Liver (tissue), 9 donors: ENCODE results near the gene TBC1D22B. TPM values are rescaled to one million over a fixed set of nuclear protein-coding genes. Genes with fewer than 3 reads are reported as not detected.

ENCODE experiments used
- DNase-seq: peaks from one replicate; pipeline ENCODE4 v3.0.0-alpha.2; 2017; ENCODE audit warnings: low spot score
- H3K27ac ChIP-seq, 2 donors: one replicate each; pipeline ENCODE4 v1.7.0; 2013; ENCODE audit warnings: inconsistent platforms in 2 of 2, low read length in 2 of 2, control low read depth in 1 of 2, low read depth in 1 of 2, mild to moderate bottlenecking in 1 of 2
- H3K27me3 ChIP-seq, 4 donors: one replicate each; pipeline versions ENCODE4 v1.6.1 to v1.7.0; 2013; ENCODE audit warnings: low read length in 3 of 4, inconsistent platforms in 1 of 4, mild to moderate bottlenecking in 1 of 4, moderate library complexity in 1 of 4; ENCODE audit not compliant: control insufficient read depth in 4 of 4, insufficient read depth in 4 of 4
- H3K36me3 ChIP-seq, 4 donors: one replicate each; pipeline versions ENCODE4 v1.6.1 to v1.7.0; 2013; ENCODE audit warnings: low read length in 3 of 4, mild to moderate bottlenecking in 3 of 4, low read depth in 1 of 4, moderate library complexity in 1 of 4; ENCODE audit not compliant: control insufficient read depth in 4 of 4, insufficient read depth in 3 of 4
- H3K4me1 ChIP-seq, 4 donors: one replicate each; pipeline versions ENCODE4 v1.6.1 to v1.7.0; 2013; ENCODE audit warnings: low read length in 3 of 4, mild to moderate bottlenecking in 3 of 4, moderate library complexity in 1 of 4; ENCODE audit not compliant: control insufficient read depth in 4 of 4, insufficient read depth in 4 of 4
- H3K4me3 ChIP-seq, 3 donors: one replicate each; pipeline versions ENCODE4 v1.6.1 to v1.7.0; 2013; ENCODE audit warnings: low read length in 3 of 3, control low read depth in 1 of 3, low read depth in 1 of 3, mild to moderate bottlenecking in 1 of 3
- H3K9ac ChIP-seq, 2 donors: one replicate each; pipeline ENCODE4 v1.7.0; 2013; ENCODE audit warnings: low read length in 2 of 2, mild to moderate bottlenecking in 2 of 2, moderate library complexity in 2 of 2, control low read depth in 1 of 2, low read depth in 1 of 2
- H3K9me3 ChIP-seq, 4 donors: one replicate each; pipeline versions ENCODE4 v1.6.1 to v1.7.0; 2013; ENCODE audit warnings: low read length in 3 of 4; ENCODE audit not compliant: control insufficient read depth in 4 of 4
- EGR1 ChIP-seq, 2 donors: IDR thresholded peaks; 2 replicates each; pipeline ENCODE4 v1.6.1; 2016 to 2018; ENCODE audit warnings: antibody characterized with exemption in 2 of 2, low read depth in 2 of 2
- FOXA1 ChIP-seq: IDR thresholded peaks from 2 replicates; pipeline ENCODE4 v1.6.1; 2016; ENCODE audit warnings: antibody characterized with exemption
- FOXA2 ChIP-seq: IDR thresholded peaks from 2 replicates; pipeline ENCODE4 v1.6.1; 2016; ENCODE audit warnings: antibody characterized with exemption
- GABPA ChIP-seq, 2 donors: IDR thresholded peaks in 1 of 2; conservative IDR thresholded peaks in 1 of 2; 2 replicates each; pipeline ENCODE4 v1.6.1; 2016; ENCODE audit warnings: antibody characterized with exemption in 2 of 2, mild to moderate bottlenecking in 1 of 2, moderate library complexity in 1 of 2
- HNF4A ChIP-seq, 2 donors: conservative IDR thresholded peaks; 2 replicates each; pipeline ENCODE4 v1.6.1; 2016; ENCODE audit warnings: antibody characterized with exemption in 2 of 2, mild to moderate bottlenecking in 2 of 2
- HNF4G ChIP-seq: IDR thresholded peaks from 2 replicates; pipeline ENCODE4 v1.6.1; 2016; ENCODE audit warnings: antibody characterized with exemption
- JUND ChIP-seq, 2 donors: IDR thresholded peaks; 2 replicates each; pipeline ENCODE4 v1.6.1; 2016; ENCODE audit warnings: antibody characterized with exemption in 2 of 2
- RAD21 ChIP-seq, 2 donors: IDR thresholded peaks; 2 replicates each; pipeline ENCODE4 v1.6.1; 2016; ENCODE audit warnings: antibody characterized with exemption in 2 of 2, mild to moderate bottlenecking in 2 of 2
- RXRA ChIP-seq, 2 donors: IDR thresholded peaks; 2 replicates each; pipeline ENCODE4 v1.6.1; 2017 to 2018; ENCODE audit warnings: antibody characterized with exemption in 2 of 2, mild to moderate bottlenecking in 1 of 2
- SP1 ChIP-seq: IDR thresholded peaks from 2 replicates; pipeline ENCODE4 v1.6.1; 2018; ENCODE audit warnings: antibody characterized with exemption, mild to moderate bottlenecking
- YY1 ChIP-seq: IDR thresholded peaks from 2 replicates; pipeline ENCODE4 v1.6.1; 2016; ENCODE audit warnings: antibody characterized with exemption, mild to moderate bottlenecking
- WGBS: extraction: QIAGEN DNeasy Blood & Tissue Kit; methylation state at CpG from one replicate; pipeline ENCODE4 v1.1.7; 2013; 5-methylcytosine and 5-hydroxymethylcytosine counted together
- polyA plus RNA-seq, 2 donors: library from polyadenylated mRNA; stranded (reverse) in 1 of 2; unstranded in 1 of 2; fragments of 200-250 nt in 1 of 2; fragments of >200 nt in 1 of 2; fragmentation: Nextera tagmentation in 1 of 2; extraction: Ambion mirVana in 1 of 2; gene quantifications; one replicate each; pipeline versions ENCODE4 v1.2.1 to v1.2.3, GENCODE V29; 2013 to 2015
- total RNA-seq, 2 donors: library from RNA; depleted of rRNA; stranded (reverse); fragments of >200 nt; gene quantifications; one replicate each; pipeline ENCODE4 v1.2.3, GENCODE V29; 2014
- TF ChIP-seq, protein P1 (sequence below): IDR thresholded peaks from 2 replicates; pipeline ENCODE4 v1.6.1; 2016; ENCODE audit warnings: antibody characterized with exemption
- TF ChIP-seq, protein P2 (sequence below): fragments of 150-350 bp; IDR thresholded peaks from 2 replicates; pipeline ENCODE4 v1.5.1; 2017; ENCODE audit warnings: improper control_type of control experiment, low read depth, low read length; ENCODE audit not compliant: missing input control
- TF ChIP-seq, protein P3 (sequence below): IDR thresholded peaks from 2 replicates; pipeline ENCODE4 v1.6.1; 2016; ENCODE audit warnings: antibody characterized with exemption
- TF ChIP-seq, protein P4 (sequence below): IDR thresholded peaks from 2 replicates; pipeline ENCODE4 v1.6.1; 2016; ENCODE audit warnings: antibody characterized with exemption, mild to moderate bottlenecking
- TF ChIP-seq, protein P5 (sequence below): IDR thresholded peaks from 2 replicates; pipeline ENCODE4 v1.6.1; 2016; ENCODE audit warnings: antibody characterized with exemption
- donor health status: healthy.
- donor health status: healthy.
- donor health status: healthy.
- donor health status: healthy.
- donor health status: healthy.

Gene TBC1D22B
- total and polyA plus RNA-seq, 4 donors, result 1.4 to 10.7 (median 1.9) TPM

DNA sequence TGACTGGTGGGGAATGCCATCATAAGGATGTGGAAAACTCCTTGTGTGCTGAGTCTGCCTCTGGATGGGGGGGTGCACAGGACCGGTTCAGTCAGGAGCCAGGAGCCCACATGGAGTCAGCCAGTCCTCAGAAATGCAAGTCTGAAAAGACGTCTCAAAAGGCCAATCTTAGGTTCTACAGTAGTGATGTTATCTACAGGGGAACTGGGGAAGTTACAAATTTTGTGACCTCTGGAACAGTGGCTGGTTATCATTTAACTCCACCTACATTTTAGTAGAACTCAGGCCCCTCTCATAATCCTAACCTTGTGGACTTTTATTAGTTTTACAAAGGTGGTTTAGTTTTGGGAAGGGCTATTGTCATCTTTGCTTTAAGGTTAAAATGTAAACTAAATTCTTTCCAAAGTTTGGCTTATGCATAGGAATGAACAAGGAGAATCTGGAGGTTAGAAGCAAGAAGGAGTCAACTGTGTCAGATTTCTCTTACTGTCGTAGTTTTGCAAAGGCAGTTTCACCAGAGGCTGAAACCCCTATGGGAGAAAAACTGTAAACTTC is 13.7 kb upstream of the TBC1D22B start:
- no peaks in the 10 kb centered on the region for H3K27me3 ChIP-seq
- H3K4me1 ChIP-seq, result peaks cover 8 to 16% (median 10%) of the 10 kb centered on the region in 4 donors
- H3K9me3 ChIP-seq, result no peaks in the 10 kb centered on the region
- DNase-seq, result no peak
- TF ChIP-seq, protein P1, sequence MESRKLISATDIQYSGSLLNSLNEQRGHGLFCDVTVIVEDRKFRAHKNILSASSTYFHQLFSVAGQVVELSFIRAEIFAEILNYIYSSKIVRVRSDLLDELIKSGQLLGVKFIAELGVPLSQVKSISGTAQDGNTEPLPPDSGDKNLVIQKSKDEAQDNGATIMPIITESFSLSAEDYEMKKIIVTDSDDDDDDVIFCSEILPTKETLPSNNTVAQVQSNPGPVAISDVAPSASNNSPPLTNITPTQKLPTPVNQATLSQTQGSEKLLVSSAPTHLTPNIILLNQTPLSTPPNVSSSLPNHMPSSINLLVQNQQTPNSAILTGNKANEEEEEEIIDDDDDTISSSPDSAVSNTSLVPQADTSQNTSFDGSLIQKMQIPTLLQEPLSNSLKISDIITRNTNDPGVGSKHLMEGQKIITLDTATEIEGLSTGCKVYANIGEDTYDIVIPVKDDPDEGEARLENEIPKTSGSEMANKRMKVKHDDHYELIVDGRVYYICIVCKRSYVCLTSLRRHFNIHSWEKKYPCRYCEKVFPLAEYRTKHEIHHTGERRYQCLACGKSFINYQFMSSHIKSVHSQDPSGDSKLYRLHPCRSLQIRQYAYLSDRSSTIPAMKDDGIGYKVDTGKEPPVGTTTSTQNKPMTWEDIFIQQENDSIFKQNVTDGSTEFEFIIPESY, result no peak
- TF ChIP-seq, protein P2, sequence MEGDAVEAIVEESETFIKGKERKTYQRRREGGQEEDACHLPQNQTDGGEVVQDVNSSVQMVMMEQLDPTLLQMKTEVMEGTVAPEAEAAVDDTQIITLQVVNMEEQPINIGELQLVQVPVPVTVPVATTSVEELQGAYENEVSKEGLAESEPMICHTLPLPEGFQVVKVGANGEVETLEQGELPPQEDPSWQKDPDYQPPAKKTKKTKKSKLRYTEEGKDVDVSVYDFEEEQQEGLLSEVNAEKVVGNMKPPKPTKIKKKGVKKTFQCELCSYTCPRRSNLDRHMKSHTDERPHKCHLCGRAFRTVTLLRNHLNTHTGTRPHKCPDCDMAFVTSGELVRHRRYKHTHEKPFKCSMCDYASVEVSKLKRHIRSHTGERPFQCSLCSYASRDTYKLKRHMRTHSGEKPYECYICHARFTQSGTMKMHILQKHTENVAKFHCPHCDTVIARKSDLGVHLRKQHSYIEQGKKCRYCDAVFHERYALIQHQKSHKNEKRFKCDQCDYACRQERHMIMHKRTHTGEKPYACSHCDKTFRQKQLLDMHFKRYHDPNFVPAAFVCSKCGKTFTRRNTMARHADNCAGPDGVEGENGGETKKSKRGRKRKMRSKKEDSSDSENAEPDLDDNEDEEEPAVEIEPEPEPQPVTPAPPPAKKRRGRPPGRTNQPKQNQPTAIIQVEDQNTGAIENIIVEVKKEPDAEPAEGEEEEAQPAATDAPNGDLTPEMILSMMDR, result no peak
- TF ChIP-seq HNF4G, result no peak
- TF ChIP-seq, protein P3, sequence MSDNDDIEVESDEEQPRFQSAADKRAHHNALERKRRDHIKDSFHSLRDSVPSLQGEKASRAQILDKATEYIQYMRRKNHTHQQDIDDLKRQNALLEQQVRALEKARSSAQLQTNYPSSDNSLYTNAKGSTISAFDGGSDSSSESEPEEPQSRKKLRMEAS, result no peak
- TF ChIP-seq YY1, result no peak
- TF ChIP-seq FOXA1, result no peak
- no peak for TF ChIP-seq EGR1 (IDR thresholded peaks at IDR 0.05; ENCODE audit: low read depth in 2 of 2)
- TF ChIP-seq HNF4A (conservative IDR thresholded peaks at IDR 0.05), result peak; percentile 16 to 18
- no peak overlapping the region for H3K4me3 ChIP-seq
- no peaks in the 10 kb centered on the region for H3K36me3 ChIP-seq
- 48% methylated on average over 3 of the region's 3 CpGs for WGBS
- peak overlapping the region; percentile 67 to 99 for H3K27ac ChIP-seq
- peak overlapping the region in 1 of 2 donors; percentile 77 for H3K9ac ChIP-seq

DNA sequence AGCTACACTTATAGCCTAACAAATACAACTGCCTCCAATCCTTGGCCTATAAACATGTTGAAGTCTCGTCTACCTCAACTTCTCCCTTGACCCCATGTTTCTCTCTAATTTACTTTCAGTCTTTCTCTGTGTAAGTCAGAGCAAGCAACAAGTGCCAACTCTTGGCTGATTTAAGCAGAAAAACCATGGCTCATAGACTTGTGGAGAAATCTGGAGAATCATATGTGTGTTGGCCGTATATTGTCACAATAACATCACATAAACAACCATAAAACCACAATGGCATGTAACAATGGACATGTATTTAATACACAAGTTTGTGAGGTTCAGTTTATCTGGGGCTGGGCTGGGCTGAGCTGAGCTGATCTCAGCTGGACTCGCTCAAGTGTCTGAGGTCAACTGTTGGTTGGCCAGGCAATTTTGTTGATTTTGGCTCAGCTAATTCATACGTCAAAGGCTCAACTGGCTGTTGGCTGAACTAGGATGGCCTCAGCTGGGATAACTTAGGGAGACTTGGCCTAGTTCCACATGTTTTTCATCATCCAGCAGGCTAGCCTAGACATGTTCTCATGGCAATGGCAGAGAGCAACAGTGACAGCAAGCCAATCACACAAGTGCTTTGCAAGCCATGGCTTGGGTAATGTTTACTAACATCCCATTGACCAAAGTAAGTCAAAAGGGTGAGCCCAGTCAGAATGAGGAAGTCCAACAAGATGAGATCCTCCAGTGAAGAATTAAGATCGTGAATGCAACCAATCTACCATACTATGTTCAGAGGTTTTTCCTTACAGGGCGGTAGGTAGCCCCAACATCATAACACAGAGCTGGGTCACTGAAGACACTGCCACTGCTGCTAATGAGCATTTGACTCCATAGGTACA is 12.9 kb upstream of the TBC1D22B start:
- Histone ChIP-seq H3K4me3 (no peak overlapping the region), H3K27ac (peak overlapping the region; percentile 86 to 99), H3K9ac (peak overlapping the region in 1 of 2 donors; percentile 77), H3K36me3 (no peaks in the 10 kb centered on the region), H3K4me1 (peaks cover 8 to 16% (median 10%) of the 10 kb centered on the region in 4 donors), H3K9me3 (no peaks in the 10 kb centered on the region), H3K27me3 (no peaks in the 10 kb centered on the region)
- WGBS, result 29% methylated on average over 6 of the region's 6 CpGs
- peak; percentile 49 for DNase-seq
- TF ChIP-seq YY1 (peak; percentile 92), RAD21 (IDR thresholded peaks at IDR 0.05) (peak; percentile 43 to 49), HNF4A (conservative IDR thresholded peaks at IDR 0.05) (peak; percentile 76 to 82), HNF4G (peak; percentile 6), JUND (IDR thresholded peaks at IDR 0.05) (peak; percentile 87), FOXA2 (peak; percentile 83), SP1 (peak; percentile 98), FOXA1 (peak; percentile 78), EGR1 (IDR thresholded peaks at IDR 0.05; ENCODE audit: low read depth in 2 of 2) (peak in 1 of 2 donors; percentile 5), RXRA (IDR thresholded peaks at IDR 0.05) (peak; percentile 97 to 98), GABPA (IDR thresholded peaks at IDR 0.05 in 1 of 2, conservative IDR thresholded peaks at IDR 0.05 in 1 of 2) (peak in 1 of 2 donors; percentile 26)
- TF ChIP-seq, protein P2, result no peak
- TF ChIP-seq, protein P1, result peak; percentile 81
- TF ChIP-seq, protein P4, sequence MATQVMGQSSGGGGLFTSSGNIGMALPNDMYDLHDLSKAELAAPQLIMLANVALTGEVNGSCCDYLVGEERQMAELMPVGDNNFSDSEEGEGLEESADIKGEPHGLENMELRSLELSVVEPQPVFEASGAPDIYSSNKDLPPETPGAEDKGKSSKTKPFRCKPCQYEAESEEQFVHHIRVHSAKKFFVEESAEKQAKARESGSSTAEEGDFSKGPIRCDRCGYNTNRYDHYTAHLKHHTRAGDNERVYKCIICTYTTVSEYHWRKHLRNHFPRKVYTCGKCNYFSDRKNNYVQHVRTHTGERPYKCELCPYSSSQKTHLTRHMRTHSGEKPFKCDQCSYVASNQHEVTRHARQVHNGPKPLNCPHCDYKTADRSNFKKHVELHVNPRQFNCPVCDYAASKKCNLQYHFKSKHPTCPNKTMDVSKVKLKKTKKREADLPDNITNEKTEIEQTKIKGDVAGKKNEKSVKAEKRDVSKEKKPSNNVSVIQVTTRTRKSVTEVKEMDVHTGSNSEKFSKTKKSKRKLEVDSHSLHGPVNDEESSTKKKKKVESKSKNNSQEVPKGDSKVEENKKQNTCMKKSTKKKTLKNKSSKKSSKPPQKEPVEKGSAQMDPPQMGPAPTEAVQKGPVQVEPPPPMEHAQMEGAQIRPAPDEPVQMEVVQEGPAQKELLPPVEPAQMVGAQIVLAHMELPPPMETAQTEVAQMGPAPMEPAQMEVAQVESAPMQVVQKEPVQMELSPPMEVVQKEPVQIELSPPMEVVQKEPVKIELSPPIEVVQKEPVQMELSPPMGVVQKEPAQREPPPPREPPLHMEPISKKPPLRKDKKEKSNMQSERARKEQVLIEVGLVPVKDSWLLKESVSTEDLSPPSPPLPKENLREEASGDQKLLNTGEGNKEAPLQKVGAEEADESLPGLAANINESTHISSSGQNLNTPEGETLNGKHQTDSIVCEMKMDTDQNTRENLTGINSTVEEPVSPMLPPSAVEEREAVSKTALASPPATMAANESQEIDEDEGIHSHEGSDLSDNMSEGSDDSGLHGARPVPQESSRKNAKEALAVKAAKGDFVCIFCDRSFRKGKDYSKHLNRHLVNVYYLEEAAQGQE, result peak; percentile 91
- TF ChIP-seq, protein P5, sequence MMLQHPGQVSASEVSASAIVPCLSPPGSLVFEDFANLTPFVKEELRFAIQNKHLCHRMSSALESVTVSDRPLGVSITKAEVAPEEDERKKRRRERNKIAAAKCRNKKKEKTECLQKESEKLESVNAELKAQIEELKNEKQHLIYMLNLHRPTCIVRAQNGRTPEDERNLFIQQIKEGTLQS, result peak; percentile 98
